IPS-18c (cell line): ENCODE measurements around the gene STAG3.
"Not testable (repeated sequence)": the region's sequence is repeated elsewhere in the genome, so short reads cannot be mapped to it uniquely, and the experiment has no call there.

Experiments
- H3K4me3 ChIP-seq: 2 replicates; pipeline ENCODE4 v1.7.0; 2013; ENCODE audit warnings: low read depth, mild to moderate bottlenecking, low read length, moderate library complexity; ENCODE audit not compliant: insufficient read depth
- H3K9me3 ChIP-seq: one replicate; pipeline ENCODE4 v1.6.1; 2013; ENCODE audit warnings: mild to moderate bottlenecking, low read length, moderate library complexity; ENCODE audit not compliant: control insufficient read depth, insufficient read depth

STAG3 gene

DNA sequence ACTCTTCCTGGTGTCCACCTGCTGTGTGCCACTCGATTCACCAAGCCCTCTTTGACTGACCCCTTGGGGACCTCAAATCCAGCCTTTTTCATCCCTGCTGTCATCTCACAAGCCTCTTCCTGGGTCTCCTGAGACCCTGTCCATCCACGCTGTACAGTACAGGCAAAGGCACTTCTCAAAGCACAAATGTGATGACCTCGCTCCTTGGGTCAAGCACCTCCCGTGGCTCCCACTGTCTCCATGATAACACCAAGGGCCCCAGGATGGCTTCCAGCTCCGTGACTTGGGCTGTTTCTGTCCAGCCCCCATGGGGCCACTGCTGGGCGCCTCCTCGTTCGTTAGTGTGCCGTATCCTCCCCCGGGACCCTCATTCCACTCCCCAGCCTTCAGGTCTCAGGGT lies 70.8 kb downstream of the STAG3 start:
- Histone ChIP-seq H3K9me3 (no peaks in the 10 kb centered on the region), H3K4me3 (no peak overlapping the region)

DNA sequence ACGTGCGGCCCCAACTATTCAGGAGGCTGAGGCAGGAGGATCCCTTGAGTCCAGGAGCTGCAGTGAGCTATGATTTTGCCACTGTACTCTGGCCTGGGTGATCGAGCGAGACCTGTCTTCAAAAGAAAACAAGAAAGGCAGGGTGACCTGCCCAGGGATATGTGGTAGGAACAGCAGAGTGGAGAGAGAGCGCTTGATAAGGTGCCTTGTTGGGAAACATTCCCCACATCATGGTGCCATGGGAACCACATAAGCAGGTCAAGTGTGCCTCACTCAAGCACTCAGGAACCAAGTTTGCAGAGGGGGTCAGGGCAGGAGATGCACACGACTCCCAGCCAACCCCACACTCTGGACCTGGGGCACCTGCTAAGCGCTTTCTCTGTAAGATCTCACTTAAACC lies 79.3 kb downstream of the STAG3 start:
- Histone ChIP-seq H3K9me3 (no peaks in the 10 kb centered on the region), H3K4me3 (no peak overlapping the region)

- not testable (repeated sequence) for H3K9me3 ChIP-seq, H3K4me3 ChIP-seq
Measured at GRCh38 chr7:100259984-100260383, 82.3 kb downstream of the STAG3 start.

DNA sequence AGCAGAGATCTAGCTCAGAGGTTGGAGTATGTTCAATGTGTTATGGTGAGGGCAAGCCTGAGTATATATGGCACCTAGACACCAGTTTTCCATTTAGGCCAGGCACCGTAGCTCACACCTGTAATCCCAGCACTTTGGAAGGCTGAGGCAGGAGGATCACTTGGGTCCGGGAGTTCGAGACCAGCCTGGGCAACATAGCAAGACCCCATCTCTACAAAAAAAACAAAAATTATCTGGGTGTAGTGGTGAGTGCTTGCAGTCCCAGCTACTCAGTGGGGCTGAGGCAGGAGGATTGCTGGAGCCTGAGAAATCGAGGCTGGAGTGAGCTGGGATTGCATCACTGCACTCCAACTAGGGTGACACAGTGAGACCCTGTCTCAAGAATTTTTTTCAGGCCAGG lies 85.2 kb downstream of the STAG3 start:
- H3K4me3 ChIP-seq, H3K9me3 ChIP-seq: not testable (repeated sequence)
